ENCODE measurements around the gene ATRIP.
A peak's percentile ranks its signal among the peaks of the same experiment; 100 is the strongest.

The ATRIP gene

DNA sequence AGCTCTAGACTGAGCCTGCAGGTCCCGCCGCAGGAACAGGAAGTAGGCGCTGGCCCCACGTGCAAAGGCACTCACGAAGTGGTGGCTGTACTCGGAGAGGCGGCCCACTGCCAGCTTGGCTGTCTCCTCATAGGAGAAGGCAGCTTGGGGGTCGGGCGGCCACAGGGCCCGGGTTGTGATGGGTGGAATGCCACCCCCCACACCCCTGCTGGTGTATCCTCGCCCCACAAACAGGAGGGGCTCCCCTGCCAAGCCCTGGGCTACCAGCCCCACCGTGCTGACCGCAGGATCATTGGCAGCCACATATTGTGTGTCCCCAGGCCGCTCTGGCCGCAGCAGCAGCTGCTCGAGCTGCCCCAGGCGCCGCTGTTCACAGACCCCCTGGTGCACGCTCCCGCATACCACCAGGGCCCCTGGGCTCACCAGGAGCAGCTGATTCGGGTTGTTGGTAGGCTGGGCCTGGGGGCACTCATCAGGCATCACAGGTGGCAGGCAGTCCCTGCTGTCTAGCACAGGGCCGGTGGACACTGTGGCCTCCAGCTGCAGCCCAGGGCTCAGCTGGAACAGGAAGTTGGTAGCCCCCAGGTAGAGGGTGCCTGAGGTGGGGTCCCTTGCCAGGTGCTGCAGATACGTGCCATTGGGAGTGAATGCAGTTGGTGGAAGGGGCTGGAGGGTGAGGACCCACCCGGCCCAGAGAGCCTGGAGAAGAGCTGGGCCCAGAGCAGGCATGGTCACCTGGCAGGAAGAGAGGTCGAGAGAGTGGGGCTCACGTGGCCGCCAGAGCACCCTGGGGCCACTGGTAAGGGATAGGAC lies 22.4 kb upstream of the ATRIP start:
- no peak for DNase-seq (ENCODE audit: low read depth)

DNA sequence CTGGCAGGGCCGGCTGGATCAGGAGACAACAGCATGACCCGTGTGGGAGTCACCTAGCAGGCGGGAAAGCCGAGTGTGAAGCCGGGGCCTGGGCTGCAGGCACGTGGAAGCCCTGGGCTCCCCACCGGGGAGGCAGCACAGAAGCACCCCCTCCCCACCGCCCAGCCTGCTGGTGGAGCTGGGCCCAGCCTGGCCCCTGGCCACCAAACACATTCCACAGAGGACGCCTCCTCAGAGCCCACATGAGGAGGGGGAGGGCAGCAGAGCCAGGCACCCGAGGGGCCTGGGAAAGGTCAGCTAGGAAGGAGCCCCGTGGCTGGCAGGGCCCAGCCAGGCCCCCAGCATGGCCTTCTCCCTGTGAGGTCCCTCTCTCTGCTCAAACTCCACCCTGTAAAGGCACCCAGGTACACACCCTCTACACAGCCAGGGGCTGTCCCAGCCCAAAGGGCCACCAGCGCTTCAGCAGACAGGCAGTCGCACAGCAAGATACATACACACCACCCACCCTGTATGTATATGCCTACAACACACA lies 21.2 kb upstream of the ATRIP start:
- no peak for DNase-seq (ENCODE audit: low read depth)

GRCh38 chr3:48426401-48426909 lies 20.1 kb upstream of the ATRIP start:
- DNase-seq (ENCODE audit: low read depth), result no peak

DNA sequence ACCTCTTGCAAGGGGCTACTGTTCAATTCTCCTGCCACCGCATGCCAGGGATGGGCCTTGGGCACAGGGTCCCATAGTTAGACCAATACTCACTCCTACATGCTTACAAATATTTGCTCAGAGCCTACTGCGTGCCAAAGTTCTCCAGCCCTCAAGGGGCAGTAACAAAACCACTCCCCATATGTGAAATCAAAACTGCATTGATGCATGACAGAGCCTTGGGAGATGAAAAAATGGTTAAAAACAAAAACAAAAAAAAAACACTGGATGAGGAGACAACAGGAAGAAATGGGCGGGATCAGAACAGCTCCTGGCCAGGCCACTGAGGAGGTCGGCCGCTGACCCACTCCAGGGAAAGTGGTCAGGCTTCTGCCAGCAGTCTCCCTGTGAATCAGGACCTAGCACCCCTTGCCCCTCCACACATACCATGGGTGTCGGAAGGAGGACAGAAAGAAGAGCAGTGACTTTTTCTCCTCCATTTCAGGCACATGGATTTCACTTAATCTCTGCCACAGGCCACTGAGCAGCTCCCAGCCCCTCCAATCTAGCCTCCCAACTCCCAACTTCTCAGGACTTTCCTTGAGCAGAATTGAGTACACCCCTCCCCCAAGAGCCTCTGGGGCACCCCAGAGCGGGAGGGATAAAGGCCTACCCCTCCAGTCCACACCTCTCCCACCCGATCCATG lies 19.4 kb upstream of the ATRIP start:
- no peak for DNase-seq (ENCODE audit: low read depth)

DNA sequence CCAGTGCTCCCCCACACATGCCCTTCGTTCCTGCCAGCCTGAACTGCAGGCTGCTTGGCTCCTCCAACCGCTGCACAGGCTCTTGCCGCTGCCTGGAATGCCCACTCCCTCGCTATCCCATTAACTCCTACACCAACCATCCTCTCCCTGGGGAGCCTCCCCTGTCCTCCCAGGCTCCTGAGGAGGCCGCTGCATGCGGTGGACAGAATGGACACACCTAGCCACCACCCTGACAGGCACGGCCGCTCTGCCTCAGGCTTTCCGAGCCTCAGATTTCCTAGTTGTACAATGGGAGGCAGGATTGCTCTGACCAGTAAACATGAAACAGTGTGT lies 18.9 kb upstream of the ATRIP start:
- DNase-seq (ENCODE audit: low read depth), result no peak

GRCh38 chr3:48428088-48428571 lies 18.4 kb upstream of the ATRIP start:
- no peak for DNase-seq (ENCODE audit: low read depth)

DNA sequence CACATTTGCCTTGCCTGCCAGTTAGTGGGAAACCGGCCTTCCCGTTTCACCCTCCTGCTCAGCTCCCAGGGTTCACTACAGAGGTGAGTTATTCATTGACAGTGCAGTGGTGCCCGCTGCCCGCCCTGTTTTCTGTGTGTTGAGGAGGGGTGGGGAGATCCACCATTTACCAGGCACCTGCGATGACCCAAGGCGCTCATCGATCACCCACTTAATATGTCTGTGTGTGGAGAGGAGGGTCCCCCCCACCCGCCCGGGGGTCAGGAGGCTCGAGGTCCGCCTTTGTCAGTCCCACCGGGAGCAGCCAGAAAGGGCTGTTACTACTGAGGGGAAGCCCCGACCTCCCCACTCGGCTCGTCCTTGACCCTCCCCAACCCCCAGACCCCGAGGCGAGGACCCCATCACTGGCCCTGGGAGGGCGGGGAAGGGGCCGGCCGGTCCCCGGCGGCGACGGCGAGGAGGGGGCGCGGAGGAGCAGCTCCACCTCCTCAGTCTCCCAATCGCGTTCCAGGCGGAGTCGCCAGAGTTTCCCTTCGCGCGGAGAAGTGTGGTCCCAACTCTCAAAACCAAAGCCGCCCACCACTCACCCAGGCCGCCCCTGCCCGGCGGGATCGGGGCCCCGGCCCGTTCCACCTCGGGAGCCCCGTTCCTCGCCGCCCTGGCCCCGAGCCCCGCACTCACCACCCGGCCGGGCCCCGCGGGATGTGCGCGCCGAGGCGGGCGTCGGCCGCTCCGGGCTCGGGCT lies 17.8 kb upstream of the ATRIP start:
- no peak for DNase-seq (ENCODE audit: low read depth)

GRCh38 chr3:48429317-48429959 lies 17.1 kb upstream of the ATRIP start:
- DNase-seq (ENCODE audit: low read depth), result no peak

GRCh38 chr3:48429960-48430707 lies 16.4 kb upstream of the ATRIP start, which contains the start of gene PLXNB1:
Gene PLXNB1, minus strand, starts transcription at chr3:48430086. Its CDS starts 5,475 bp downstream, at chr3:48424611.
- no peak for DNase-seq (ENCODE audit: low read depth)

DNA sequence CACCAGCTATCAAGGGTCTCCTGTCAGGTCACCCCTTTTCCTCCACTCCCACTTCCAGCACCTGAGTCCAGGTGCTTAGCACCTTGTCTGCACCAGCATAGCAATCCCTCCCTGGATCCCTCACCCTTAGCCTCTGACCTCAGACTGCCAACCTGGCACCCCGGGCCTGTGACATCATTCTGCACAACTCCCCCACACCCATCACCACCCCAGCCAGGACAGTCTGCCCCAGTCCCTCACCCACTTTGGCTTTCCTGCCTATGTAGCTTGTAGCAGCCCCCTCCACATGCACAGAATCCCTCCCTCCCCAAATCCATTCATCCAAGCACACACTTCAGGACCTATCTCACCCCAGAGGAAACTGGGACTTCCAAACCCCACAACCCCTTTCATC lies 15.8 kb upstream of the ATRIP start:
- DNase-seq (ENCODE audit: low read depth), result no peak

DNA sequence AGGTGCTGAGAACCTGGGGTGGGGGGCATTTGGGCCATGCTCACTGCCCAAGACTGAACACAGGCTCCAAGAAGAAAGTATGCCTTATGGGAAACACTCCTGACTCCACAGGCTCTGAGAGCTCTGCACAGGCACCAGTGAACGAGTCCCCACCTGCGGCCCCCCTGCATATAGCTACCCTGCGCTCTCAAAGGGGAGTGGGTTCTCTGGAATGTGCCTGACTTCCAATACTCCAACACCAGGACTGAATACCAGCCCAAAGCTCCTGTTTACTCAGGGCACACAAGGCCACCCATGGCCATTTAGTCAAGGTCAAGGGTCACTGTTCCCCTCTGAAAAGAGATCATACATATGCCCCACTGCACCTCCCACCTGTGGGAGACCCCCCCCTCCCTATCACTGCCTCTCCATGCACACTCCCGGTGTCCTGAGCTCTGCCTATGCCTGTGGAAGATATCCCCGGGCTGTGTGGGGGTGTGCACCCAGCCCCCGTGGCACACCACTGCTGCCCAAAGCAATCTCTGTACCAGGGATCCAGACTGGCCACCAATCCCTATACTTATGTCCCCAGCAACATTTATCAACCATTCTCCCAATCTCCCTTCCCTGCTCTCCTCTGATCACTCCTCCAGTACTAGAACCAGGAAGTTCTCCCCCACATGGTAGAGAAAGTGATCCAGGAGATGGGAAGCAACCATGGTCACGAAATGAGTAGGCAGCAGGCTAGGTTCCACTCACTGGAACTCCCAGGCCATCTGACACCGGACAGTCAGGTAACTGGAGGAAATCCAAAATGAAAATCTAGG lies 15.1 kb upstream of the ATRIP start:
- DNase-seq (ENCODE audit: low read depth), result no peak

GRCh38 chr3:48432411-48433371 lies 13.8 kb upstream of the ATRIP start:
- no peak for DNase-seq (ENCODE audit: low read depth)

DNA sequence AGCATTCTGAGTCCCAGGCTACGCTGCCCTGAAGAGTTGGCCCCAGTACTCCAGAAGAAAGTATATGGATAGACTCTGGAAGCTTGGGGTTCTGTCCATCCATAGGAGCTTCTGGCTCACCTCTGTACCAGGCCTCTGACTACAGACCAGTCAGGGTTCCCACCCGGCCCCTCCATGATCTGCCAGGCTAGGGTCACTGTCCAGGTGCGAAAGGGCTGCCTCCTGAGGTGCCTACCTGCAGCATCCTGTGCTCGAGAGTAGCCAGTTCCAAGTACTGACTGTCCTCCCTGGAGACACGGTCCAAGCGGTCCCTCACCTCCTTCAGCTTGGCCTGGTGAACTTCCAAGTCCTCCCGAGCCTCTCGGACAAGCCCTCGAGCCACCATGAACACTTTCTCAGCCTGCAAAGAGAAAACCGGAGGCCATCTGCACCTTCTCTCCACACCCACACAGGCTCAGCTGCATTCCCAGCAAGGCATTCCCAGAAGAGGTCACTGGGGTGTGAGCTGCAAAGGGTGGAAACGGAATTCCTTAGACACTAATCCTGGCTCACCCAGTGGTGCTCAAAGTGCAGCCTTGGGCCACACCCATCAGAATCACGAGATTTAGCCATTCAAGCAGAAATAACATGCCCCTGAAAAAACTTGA lies 12.9 kb upstream of the ATRIP start:
- DNase-seq (ENCODE audit: low read depth), result peak; percentile 33

- no peak for DNase-seq (ENCODE audit: low read depth)
Measured at GRCh38 chr3:48434591-48435222, 11.8 kb upstream of the ATRIP start.

DNA sequence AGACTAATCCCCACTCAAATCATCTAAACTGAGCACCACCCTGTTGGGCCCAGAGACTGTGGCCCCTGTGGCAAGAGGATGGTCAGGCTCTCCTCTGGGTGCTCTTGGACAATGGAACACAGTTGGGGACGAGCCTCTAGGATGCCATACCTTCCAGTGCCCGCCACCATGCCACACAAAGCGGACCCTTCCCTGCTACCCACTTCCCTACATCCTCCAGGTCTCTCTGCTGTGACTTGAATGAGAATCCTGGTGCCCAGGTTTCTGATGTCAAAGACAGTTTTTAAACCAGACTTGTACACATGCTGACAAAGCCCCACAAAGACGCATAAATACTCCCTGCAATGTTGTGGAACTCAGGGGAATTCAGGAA lies 11.3 kb upstream of the ATRIP start:
- DNase-seq (ENCODE audit: low read depth), result no peak

DNA sequence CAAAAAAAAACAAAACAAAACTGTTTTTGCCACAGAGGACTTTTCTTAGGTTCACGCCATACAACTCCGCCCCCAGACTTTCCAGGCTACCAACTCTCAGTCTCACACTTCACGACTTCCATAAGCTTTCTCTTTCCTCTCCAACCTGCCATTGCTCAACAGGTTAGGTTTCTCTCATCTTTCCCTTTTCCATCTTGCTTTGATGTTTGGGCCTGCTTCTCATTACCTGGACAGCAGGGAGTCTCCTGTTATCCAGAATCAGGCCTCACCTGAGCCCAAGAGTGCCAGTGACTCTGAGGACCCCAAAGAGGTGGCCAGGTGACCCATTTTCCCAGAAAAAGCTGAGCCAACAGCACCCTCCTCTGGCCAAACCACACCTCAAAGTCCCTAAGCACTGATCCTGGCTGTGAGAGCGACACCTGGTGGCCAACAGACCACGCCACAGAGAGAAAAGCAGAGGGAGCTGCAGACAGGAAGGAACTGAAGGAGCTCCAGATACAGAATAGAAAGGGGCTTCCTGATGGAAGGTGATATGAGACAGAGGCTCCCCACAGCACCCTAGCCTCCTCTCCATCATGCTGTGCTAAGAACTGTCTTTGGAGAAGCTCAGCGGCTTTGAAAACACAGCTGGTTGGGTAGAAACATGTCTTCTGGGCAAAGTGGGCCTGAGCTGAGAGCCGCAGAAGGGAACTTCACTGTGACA lies 10.6 kb upstream of the ATRIP start:
- DNase-seq (ENCODE audit: low read depth), result peak; percentile 62

DNA sequence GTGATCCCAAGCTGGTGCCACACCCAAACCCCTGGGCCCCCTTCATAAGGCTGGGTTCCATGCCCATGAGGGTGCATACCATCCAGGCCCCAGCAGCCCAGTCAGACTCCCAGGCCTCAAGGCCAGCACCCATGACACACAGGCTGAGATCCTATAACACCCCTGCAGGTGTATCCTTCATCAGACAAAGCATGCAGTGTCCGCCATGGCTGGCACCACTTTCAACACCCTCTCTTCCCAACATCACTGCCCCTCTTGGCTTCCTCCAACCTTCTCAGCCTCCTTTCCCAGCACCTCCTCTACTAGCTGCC lies 10.1 kb upstream of the ATRIP start:
- DNase-seq (ENCODE audit: low read depth), result no peak

DNA sequence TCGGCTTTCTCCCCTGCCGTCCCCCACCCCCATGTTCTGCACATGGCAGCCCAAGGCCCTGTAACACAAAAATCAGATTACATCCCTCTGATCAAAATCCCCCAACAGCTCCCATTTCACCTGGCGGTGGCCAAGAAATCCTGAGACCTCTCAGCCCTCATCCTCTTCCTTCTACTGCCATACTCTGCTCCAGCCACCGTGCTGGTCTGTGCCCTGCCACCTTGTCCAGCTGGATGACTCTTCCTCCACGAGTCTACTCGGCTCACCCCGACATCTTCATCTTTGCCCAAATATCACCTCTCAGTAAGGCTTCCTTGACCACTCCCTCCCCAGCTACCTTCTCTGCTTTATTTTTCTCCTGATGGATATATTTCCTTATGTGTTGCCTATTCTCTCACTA lies 9.7 kb upstream of the ATRIP start:
- no peak for DNase-seq (ENCODE audit: low read depth)

All from stromal cell of bone marrow (primary cell).